HepG2 (cell line): ENCODE measurements around the gene LGR6. TPM values are rescaled to one million over a fixed set of nuclear protein-coding genes. Genes with fewer than 3 reads are reported as not detected.

Source experiments
- DMAP1 ChIP-seq: IDR thresholded peaks from 2 replicates; pipeline ENCODE4 v1.6.1; 2016
- E2F5 ChIP-seq: sonication (generic); formaldehyde crosslinking; conservative IDR thresholded peaks from 2 replicates; pipeline ENCODE4 v1.4.0; 2020; ENCODE audit warnings: missing genetic modification reagents
- GABPA ChIP-seq, 2 experiments: IDR thresholded peaks; 2 replicates each; pipeline ENCODE4 v1.6.1; 2011 to 2016; ENCODE audit warnings: low read depth in 2 of 2, low read length in 1 of 2, missing biosample characterization in 1 of 2, missing genetic modification characterization in 1 of 2
- GMEB1 ChIP-seq: sonication (generic); formaldehyde crosslinking; IDR thresholded peaks from 2 replicates; pipeline ENCODE4 v1.5.1; 2020; ENCODE audit warnings: missing genetic modification reagents, mild to moderate bottlenecking, borderline replicate concordance
- JUND ChIP-seq: sonication (generic); formaldehyde crosslinking; IDR thresholded peaks from 2 replicates; pipeline ENCODE4 v1.8.0; 2022; ENCODE audit warnings: mild to moderate bottlenecking, missing genetic modification reagents
- MED13 ChIP-seq: sonication (generic); formaldehyde crosslinking; IDR thresholded peaks from 2 replicates; pipeline ENCODE4 v1.5.0; 2020; ENCODE audit warnings: missing genetic modification reagents
- ONECUT2 ChIP-seq: sonication (generic); formaldehyde crosslinking; IDR thresholded peaks from 2 replicates; pipeline ENCODE4 v1.4.0; 2020; ENCODE audit warnings: missing genetic modification reagents
- PRDM10 ChIP-seq: sonication (generic); formaldehyde crosslinking; IDR thresholded peaks from 2 replicates; pipeline ENCODE4 v1.4.0; 2020; ENCODE audit warnings: low read depth, missing genetic modification reagents
- RBM22 ChIP-seq: fragments of 200-400 bp; formaldehyde crosslinking; optimal IDR thresholded peaks from 2 replicates; pipeline ENCODE3; 2017; ENCODE audit warnings: mild to moderate bottlenecking, low read length, moderate library complexity
- TEF ChIP-seq: sonication (generic); formaldehyde crosslinking; IDR thresholded peaks from 2 replicates; pipeline ENCODE4 v1.5.0; 2020; ENCODE audit warnings: missing genetic modification reagents
- TFDP1 ChIP-seq: IDR thresholded peaks from 2 replicates; pipeline ENCODE4 v1.6.1; 2016; ENCODE audit warnings: missing compliant biosample characterization, missing genetic modification reagents, borderline replicate concordance
- ZBTB42 ChIP-seq: sonication (generic); formaldehyde crosslinking; IDR thresholded peaks from 2 replicates; pipeline ENCODE4 v1.5.0; 2020; ENCODE audit warnings: mild to moderate bottlenecking, missing genetic modification reagents
- ZFP62 ChIP-seq: sonication (generic); formaldehyde crosslinking; IDR thresholded peaks from 2 replicates; pipeline ENCODE4 v1.4.0; 2020; ENCODE audit warnings: missing genetic modification reagents
- ZFP91 ChIP-seq: sonication (generic); formaldehyde crosslinking; IDR thresholded peaks from 2 replicates; pipeline ENCODE4 v1.9.0; 2022; ENCODE audit warnings: missing genetic modification reagents, mild to moderate bottlenecking, borderline replicate concordance
- ZNF343 ChIP-seq: sonication (generic); formaldehyde crosslinking; IDR thresholded peaks from 2 replicates; pipeline ENCODE4 v1.4.0; 2020; ENCODE audit warnings: mild to moderate bottlenecking, missing genetic modification reagents
- ZNF510 ChIP-seq: sonication (generic); formaldehyde crosslinking; IDR thresholded peaks from 2 replicates; pipeline ENCODE4 v1.4.0; 2020; ENCODE audit warnings: low read depth, mild to moderate bottlenecking, missing genetic modification reagents
- ZNF558 ChIP-seq: sonication (generic); formaldehyde crosslinking; IDR thresholded peaks from 2 replicates; pipeline ENCODE4 v1.9.0; 2022; ENCODE audit warnings: mild to moderate bottlenecking, missing genetic modification reagents, borderline replicate concordance
- polyA plus RNA-seq, 8 experiments: library from polyadenylated mRNA; depleted of rRNA in 3 of 8; stranded (reverse) in 7 of 8; unstranded in 1 of 8; fragments of >200 nt; fragmentation: Illumina TruSeq in 4 of 8; extraction: Trizol in 4 of 8; gene quantifications; 2 replicates each; pipeline versions ENCODE4 v1.2.1 to v1.2.3, GENCODE V29; 2011 to 2016; ENCODE audit warnings: low read depth in 4 of 8, missing spikeins in 1 of 8, mixed read lengths in 1 of 8; ENCODE audit not compliant: insufficient read depth in 1 of 8
- total RNA-seq, 5 experiments: library from RNA; depleted of rRNA; stranded (reverse); fragments of >200 nt; fragmentation: Illumina TruSeq; extraction: Trizol; gene quantifications; 2 replicates each; pipeline ENCODE4 v1.2.3, GENCODE V29; 2016; ENCODE audit warnings: low read depth in 1 of 5

Gene LGR6
- total and polyA plus RNA-seq, 2 of the 13 experiments (the other 11 are each of a cell fraction or from before 2014, with no cell fraction given) = 0.07 TPM; not detected in 1

GRCh38 chr1:202189918-202190715 is 3.5 kb upstream of the LGR6 start (continued):
- TF ChIP-seq PRDM10 (CRISPR knock-in tag) (no peak), DMAP1 (CRISPR knock-in tag) (no peak), TEF (CRISPR knock-in tag) (no peak), GABPA (IDR thresholded peaks at IDR 0.05; ENCODE audit: low read depth, low read length) (no peak), GABPA (CRISPR knock-in tag; IDR thresholded peaks at IDR 0.05; ENCODE audit: low read depth) (no peak), ZNF558 (CRISPR knock-in tag) (peak; percentile 53; the same call in 1 of the 2 replicates), RBM22 (no peak), TFDP1 (CRISPR knock-in tag) (peak; percentile 53; the same call in 1 of the 2 replicates), ZFP62 (CRISPR knock-in tag) (no peak), MED13 (CRISPR knock-in tag) (no peak), ZNF510 (CRISPR knock-in tag) (no peak), ONECUT2 (CRISPR knock-in tag) (no peak), ZFP91 (CRISPR knock-in tag) (peak; percentile 44; the same call in 1 of the 2 replicates), GMEB1 (CRISPR knock-in tag) (no peak), E2F5 (CRISPR knock-in tag) (no peak), ZNF343 (CRISPR knock-in tag) (0 out of 2 replicates have a peak, but pooled peaks have one; percentile 47), JUND (0 out of 2 replicates have a peak, but pooled peaks have one; percentile 16), ZBTB42 (CRISPR knock-in tag) (0 out of 2 replicates have a peak, but pooled peaks have one; percentile 39)
